ENCODE measurements around the gene LRRC4C. TPM values are rescaled to one million over a fixed set of nuclear protein-coding genes. Genes with fewer than 3 reads are reported as not detected.

Gene LRRC4C
- total RNA-seq, 1 donor from 2014 or later: 0.41 TPM

DNA sequence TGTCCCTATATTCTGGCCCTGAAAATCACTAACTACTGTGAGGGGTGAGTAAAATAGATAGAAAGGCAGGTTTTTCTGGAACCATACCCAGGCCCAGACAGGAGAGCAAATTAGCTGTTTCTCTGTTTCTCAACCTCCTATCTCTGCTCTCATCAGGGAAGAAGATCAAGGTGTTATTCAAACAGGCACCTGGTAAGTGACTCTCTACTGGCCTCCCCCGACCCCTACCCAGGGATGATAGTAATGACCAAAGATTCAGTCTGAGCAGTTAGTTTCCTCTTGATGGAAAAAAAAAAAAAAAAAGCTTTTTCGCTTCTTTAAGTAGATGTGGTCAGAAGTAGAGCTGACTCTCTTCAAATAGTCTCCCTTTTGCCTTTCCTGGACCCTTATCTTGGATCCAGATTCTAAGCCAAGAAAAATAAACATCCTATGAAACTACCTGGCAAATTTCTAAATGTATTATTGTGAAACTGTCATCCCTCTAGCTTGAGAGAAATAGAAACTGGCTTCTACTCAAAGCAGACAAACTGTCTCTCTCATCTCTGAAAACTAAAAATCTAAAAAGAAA lies 9.9 kb downstream of the LRRC4C start:
- no peaks in the 10 kb centered on the region for H3K4me1 ChIP-seq
- H3K36me3 ChIP-seq: no peaks in the 10 kb centered on the region
- H3K27ac ChIP-seq (replicated peaks): no peak overlapping the region
- TF ChIP-seq, protein P1, sequence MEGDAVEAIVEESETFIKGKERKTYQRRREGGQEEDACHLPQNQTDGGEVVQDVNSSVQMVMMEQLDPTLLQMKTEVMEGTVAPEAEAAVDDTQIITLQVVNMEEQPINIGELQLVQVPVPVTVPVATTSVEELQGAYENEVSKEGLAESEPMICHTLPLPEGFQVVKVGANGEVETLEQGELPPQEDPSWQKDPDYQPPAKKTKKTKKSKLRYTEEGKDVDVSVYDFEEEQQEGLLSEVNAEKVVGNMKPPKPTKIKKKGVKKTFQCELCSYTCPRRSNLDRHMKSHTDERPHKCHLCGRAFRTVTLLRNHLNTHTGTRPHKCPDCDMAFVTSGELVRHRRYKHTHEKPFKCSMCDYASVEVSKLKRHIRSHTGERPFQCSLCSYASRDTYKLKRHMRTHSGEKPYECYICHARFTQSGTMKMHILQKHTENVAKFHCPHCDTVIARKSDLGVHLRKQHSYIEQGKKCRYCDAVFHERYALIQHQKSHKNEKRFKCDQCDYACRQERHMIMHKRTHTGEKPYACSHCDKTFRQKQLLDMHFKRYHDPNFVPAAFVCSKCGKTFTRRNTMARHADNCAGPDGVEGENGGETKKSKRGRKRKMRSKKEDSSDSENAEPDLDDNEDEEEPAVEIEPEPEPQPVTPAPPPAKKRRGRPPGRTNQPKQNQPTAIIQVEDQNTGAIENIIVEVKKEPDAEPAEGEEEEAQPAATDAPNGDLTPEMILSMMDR (IDR thresholded peaks at IDR 0.05; ENCODE audit: borderline replicate concordance): no peak
- DNase-seq: no peak
- no peaks in the 10 kb centered on the region for H3K9me3 ChIP-seq (replicated peaks)
- H3K4me3 ChIP-seq: no peak overlapping the region
- intact Hi-C loops (cut with micrococcal nuclease): no loop called here
- H3K27me3 ChIP-seq (ENCODE audit: low read depth): no peaks in the 10 kb centered on the region

DNA sequence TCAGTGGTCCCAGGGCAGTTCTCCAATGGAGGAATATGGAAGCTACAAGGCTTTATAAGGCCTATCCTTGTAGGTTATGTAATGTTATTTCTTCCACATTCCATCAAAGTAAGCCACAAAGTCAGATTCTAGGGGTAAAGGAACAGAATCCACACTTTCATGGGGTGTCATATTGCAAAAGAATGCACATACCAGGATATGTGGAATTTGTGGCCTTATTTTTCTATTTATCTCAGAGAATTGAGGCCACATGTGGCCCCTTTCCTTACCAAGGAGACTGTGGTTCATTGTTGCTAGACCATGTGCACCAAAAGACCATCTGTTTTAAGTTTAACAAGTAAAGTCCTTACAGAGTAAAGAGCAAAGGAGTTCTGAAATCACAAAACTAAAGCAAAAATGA lies 12.9 kb downstream of the LRRC4C start:
- Histone ChIP-seq H3K27ac (replicated peaks) (no peak overlapping the region), H3K27me3 (ENCODE audit: low read depth) (no peaks in the 10 kb centered on the region), H3K4me1 (no peaks in the 10 kb centered on the region), H3K9me3 (replicated peaks) (no peaks in the 10 kb centered on the region), H3K4me3 (no peak overlapping the region), H3K36me3 (no peaks in the 10 kb centered on the region)
- intact Hi-C loops (cut with micrococcal nuclease): no loop called here
- TF ChIP-seq, protein P1 (IDR thresholded peaks at IDR 0.05; ENCODE audit: borderline replicate concordance): no peak
- DNase-seq: no peak

DNA sequence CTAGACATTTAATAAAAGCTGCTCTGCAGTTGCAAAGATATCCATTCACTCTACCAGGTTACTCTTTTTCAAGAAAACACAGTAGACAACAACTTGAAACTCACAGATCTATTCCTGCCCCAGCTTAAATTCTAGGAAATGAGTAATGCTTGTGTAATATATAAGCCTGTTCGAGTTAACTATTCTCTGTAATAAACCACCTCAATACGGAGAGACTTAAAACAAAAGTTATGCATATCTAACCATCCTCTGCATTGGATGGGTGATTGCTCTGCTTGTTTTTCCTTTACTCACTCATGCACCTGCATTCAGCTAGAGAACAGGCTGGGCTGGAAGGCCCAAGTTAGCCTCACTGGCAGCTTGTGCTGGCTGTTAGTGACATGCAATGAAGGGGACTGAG lies 13.3 kb downstream of the LRRC4C start:
- intact Hi-C loops (cut with micrococcal nuclease): no loop called here
- no peak overlapping the region for H3K4me3 ChIP-seq
- no peaks in the 10 kb centered on the region for H3K36me3 ChIP-seq
- no peaks in the 10 kb centered on the region for H3K9me3 ChIP-seq (replicated peaks)
- no peak for DNase-seq
- TF ChIP-seq, protein P1 (IDR thresholded peaks at IDR 0.05; ENCODE audit: borderline replicate concordance): no peak
- no peak overlapping the region for H3K27ac ChIP-seq (replicated peaks)
- H3K4me1 ChIP-seq: no peaks in the 10 kb centered on the region
- no peaks in the 10 kb centered on the region for H3K27me3 ChIP-seq (ENCODE audit: low read depth)

DNA sequence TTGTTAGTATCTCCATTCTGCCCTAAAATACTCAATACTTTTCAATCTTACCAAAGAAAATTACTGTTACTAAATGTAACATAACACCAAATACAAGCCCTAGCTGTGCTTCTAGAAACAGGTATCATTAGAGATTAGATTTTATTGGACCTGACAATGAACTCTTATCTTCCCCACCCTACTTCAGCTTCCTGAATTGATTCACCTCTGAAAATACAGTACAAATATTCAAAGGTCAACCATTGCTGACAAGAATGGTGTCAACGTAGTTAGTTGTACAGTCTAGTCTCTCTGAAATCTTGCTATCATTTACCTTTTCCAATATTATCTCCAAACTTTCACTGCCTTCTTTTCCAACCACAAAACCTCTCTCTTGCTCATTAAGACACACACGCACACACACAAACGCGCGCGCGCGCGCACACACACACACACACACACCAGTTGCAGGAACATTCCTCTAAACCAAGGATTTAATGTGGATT lies 22.4 kb downstream of the LRRC4C start:
- intact Hi-C loops (cut with micrococcal nuclease): no loop called here
- no peak for DNase-seq

DNA sequence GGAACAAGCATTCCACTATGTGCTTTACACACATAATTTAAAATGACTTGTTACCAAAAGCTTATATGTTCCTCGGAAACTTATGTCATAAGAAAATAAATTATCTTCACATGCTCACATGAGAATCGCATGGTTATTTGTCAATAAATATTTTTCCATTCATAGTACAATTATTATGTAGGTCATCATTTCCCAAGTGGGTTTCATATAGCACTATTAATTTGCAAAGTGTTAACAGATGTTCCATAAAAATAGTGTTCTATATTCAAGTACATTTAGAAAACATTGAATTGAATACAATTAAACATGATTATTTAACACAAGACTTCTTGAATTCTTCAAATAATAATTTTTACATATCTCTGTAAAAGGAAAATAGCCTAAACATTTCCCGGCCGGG lies 23.9 kb downstream of the LRRC4C start:
- TF ChIP-seq, protein P1 (IDR thresholded peaks at IDR 0.05; ENCODE audit: borderline replicate concordance): no peak
- H3K36me3 ChIP-seq: no peaks in the 10 kb centered on the region
- DNase-seq: no peak
- H3K27ac ChIP-seq (replicated peaks): no peak overlapping the region
- H3K9me3 ChIP-seq (replicated peaks): peaks cover 12% of the 10 kb centered on the region
- H3K4me1 ChIP-seq: no peaks in the 10 kb centered on the region
- no peak overlapping the region for H3K4me3 ChIP-seq
- H3K27me3 ChIP-seq (ENCODE audit: low read depth): peaks cover 9% of the 10 kb centered on the region
- intact Hi-C loops (cut with micrococcal nuclease): no loop called here

More for the DNA sequence above, 22.4 kb downstream of the LRRC4C start:
- H3K27ac ChIP-seq (replicated peaks): no peak overlapping the region
- H3K36me3 ChIP-seq: no peaks in the 10 kb centered on the region
- H3K27me3 ChIP-seq (ENCODE audit: low read depth): peaks cover 9% of the 10 kb centered on the region
- no peak overlapping the region for H3K4me3 ChIP-seq
- peaks cover 15% of the 10 kb centered on the region for H3K9me3 ChIP-seq (replicated peaks)
- no peaks in the 10 kb centered on the region for H3K4me1 ChIP-seq
- TF ChIP-seq, protein P1 (IDR thresholded peaks at IDR 0.05; ENCODE audit: borderline replicate concordance): no peak

Measured in left ventricle myocardium inferior (tissue), 1 donor.